OCI-LY1 (cell line): ENCODE results near the gene RNPEPL1.

Experiments
- H2AFZ ChIP-seq: fragments of 200-600 bp; sonication (generic), shearing (Covaris generic); 2 replicates; pipeline ENCODE4 v1.6.0; 2014; ENCODE audit warnings: antibody characterized with exemption, mild to moderate bottlenecking, low read length
- H3F3A ChIP-seq: fragments of 200-600 bp; sonication (generic), shearing (Covaris generic); 2 replicates; pipeline ENCODE4 v1.6.0; 2014; ENCODE audit warnings: mild to moderate bottlenecking, antibody characterized with exemption, low read length, moderate library complexity; ENCODE audit not compliant: insufficient read depth
- H3K27ac ChIP-seq: fragments of 200-600 bp; sonication (generic); 2 replicates; pipeline ENCODE4 v1.5.1; 2014; ENCODE audit warnings: low read length, mixed run types, mild to moderate bottlenecking, low read depth; ENCODE audit not compliant: poor library complexity, severe bottlenecking
- H3K27me3 ChIP-seq: fragments of 200-600 bp; sonication (generic); 2 replicates; pipeline ENCODE4 v1.6.0; 2014; ENCODE audit warnings: antibody characterized with exemption, mild to moderate bottlenecking, low read length, moderate library complexity; ENCODE audit not compliant: insufficient read depth
- H3K36me3 ChIP-seq: fragments of 200-600 bp; sonication (generic); 2 replicates; pipeline ENCODE4 v1.6.1; 2014; ENCODE audit warnings: mild to moderate bottlenecking, antibody characterized with exemption, low read length, moderate library complexity, mixed read lengths; ENCODE audit not compliant: insufficient read depth
- H3K4me1 ChIP-seq: fragments of 200-600 bp; sonication (generic); 2 replicates; pipeline ENCODE4 v1.5.1; 2014; ENCODE audit warnings: mild to moderate bottlenecking, low read length, moderate library complexity; ENCODE audit not compliant: insufficient read depth, severe bottlenecking
- H3K4me2 ChIP-seq: fragments of 200-600 bp; sonication (generic), shearing (Covaris generic); 2 replicates; pipeline ENCODE4 v1.6.1; 2014; ENCODE audit warnings: low read length
- H3K4me3 ChIP-seq: fragments of 200-600 bp; sonication (generic); 2 replicates; pipeline ENCODE4 v1.5.1; 2014; ENCODE audit warnings: low read length, low read depth, mild to moderate bottlenecking, mixed read lengths; ENCODE audit not compliant: poor library complexity, severe bottlenecking
- H3K79me2 ChIP-seq: fragments of 200-600 bp; shearing (Covaris generic); 2 replicates; pipeline ENCODE4 v1.6.1; 2016; ENCODE audit warnings: mixed run types, low read length, mixed read lengths; ENCODE audit not compliant: insufficient read depth
- H3K9ac ChIP-seq: fragments of 200-600 bp; sonication (generic), shearing (Covaris generic); 2 replicates; pipeline ENCODE4 v1.6.1; 2014; ENCODE audit warnings: mild to moderate bottlenecking, low read length, mixed read lengths
- H3K9me2 ChIP-seq: fragments of 200-600 bp; sonication (generic), shearing (Covaris generic); 2 replicates; pipeline ENCODE4 v1.6.1; 2014; ENCODE audit warnings: low read depth, mild to moderate bottlenecking, low read length, mixed read lengths
- H3K9me3 ChIP-seq: fragments of 200-600 bp; shearing (Covaris generic); 2 replicates; pipeline ENCODE4 v1.6.1; 2014; ENCODE audit warnings: low read length, mixed read lengths
- H4K20me1 ChIP-seq: fragments of 200-600 bp; sonication (generic), shearing (Covaris generic); 2 replicates; pipeline ENCODE4 v1.6.0; 2016; ENCODE audit warnings: mild to moderate bottlenecking, low read length; ENCODE audit not compliant: insufficient read depth
- EZH2 ChIP-seq: fragments of 200-600 bp; sonication (generic), shearing (Covaris generic); IDR thresholded peaks from 2 replicates; pipeline ENCODE4 v1.8.0; 2017; ENCODE audit warnings: borderline replicate concordance, mixed run types, mild to moderate bottlenecking, antibody characterized with exemption, low read length, moderate library complexity, mixed read lengths
- TF ChIP-seq, protein P1 (sequence below): fragments of 200-600 bp; sonication (generic), shearing (Covaris generic); IDR thresholded peaks from 2 replicates; pipeline ENCODE4 v1.5.1; 2017; ENCODE audit warnings: mild to moderate bottlenecking, antibody characterized with exemption, low read length, moderate library complexity, mixed read lengths

The RNPEPL1 gene

DNA sequence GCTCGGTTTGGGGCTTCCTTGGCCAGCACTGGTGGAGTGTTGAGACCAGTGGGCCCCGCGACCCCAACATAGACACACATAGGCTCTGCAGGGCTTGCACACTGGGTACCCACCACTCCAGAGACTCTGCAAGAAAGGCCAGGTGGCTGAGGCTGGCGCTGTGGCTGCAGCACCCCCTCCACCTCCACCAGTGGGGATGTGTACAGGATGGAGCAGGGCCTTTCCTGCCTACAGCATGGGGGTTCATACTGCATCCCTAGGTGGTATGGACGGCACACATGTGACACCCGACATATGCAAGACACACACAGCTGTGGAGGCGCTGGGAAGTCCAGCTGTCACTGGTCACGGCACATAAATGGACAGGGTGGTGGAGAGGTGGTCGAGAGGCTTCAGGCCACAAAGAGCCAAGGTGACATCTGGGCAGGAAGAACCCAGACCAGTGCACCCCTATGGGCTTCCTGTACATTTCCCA is 1.3 kb downstream of the RNPEPL1 start:
- Histone ChIP-seq H3K4me1 (peaks cover 50% of the 10 kb centered on the region), H3K9ac (peak overlapping the region; percentile 87), H3K9me3 (no peaks in the 10 kb centered on the region), H4K20me1 (no peaks in the 10 kb centered on the region), H3K36me3 (peaks cover 3% of the 10 kb centered on the region; the same call in 1 of the 2 replicates), H3K27me3 (no peaks in the 10 kb centered on the region), H3K4me2 (peak overlapping the region; percentile 88), H3K27ac (no peak overlapping the region), H3K79me2 (no peaks in the 10 kb centered on the region), H2AFZ (no peak overlapping the region), H3F3A (no peaks in the 10 kb centered on the region), H3K4me3 (peak overlapping the region; percentile 94), H3K9me2 (no peaks in the 10 kb centered on the region)
- TF ChIP-seq, protein P1, sequence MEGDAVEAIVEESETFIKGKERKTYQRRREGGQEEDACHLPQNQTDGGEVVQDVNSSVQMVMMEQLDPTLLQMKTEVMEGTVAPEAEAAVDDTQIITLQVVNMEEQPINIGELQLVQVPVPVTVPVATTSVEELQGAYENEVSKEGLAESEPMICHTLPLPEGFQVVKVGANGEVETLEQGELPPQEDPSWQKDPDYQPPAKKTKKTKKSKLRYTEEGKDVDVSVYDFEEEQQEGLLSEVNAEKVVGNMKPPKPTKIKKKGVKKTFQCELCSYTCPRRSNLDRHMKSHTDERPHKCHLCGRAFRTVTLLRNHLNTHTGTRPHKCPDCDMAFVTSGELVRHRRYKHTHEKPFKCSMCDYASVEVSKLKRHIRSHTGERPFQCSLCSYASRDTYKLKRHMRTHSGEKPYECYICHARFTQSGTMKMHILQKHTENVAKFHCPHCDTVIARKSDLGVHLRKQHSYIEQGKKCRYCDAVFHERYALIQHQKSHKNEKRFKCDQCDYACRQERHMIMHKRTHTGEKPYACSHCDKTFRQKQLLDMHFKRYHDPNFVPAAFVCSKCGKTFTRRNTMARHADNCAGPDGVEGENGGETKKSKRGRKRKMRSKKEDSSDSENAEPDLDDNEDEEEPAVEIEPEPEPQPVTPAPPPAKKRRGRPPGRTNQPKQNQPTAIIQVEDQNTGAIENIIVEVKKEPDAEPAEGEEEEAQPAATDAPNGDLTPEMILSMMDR: no peak
- no peak for TF ChIP-seq EZH2

DNA sequence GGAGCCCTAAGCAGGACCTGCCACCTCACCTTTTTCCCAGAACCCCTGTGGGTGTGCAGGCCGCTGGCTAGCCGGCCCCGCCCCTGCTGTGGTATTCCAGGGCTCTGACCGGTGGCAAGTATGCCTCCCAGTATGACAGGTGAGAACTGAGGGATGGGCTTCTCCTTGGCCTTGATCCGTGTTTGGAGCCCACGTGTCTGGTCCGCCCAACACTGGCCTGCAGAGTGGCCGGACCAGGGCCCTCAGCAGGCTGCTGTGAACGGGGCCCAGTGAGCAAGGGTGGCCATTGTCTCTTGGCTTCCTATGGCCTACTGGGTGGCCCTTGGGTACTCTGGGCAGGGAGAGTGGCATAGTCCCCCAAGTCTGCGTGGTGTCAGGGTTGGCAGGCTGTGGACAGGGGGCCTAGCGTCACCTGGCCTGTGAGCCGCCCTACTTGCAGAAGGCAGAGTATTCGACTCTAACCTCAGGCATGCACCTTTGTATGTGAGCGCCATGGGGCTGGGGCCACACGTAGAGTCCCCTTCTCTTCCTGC is 1.8 kb downstream of the RNPEPL1 start:
- peak overlapping the region; percentile 87; the same call in 1 of the 2 replicates for H3K9ac ChIP-seq
- H3K4me2 ChIP-seq: peak overlapping the region; percentile 88
- no peaks in the 10 kb centered on the region for H3K27me3 ChIP-seq
- no peaks in the 10 kb centered on the region for H3K9me3 ChIP-seq
- peaks cover 45% of the 10 kb centered on the region for H3K4me1 ChIP-seq
- no peak overlapping the region for H2AFZ ChIP-seq
- H3K4me3 ChIP-seq: peak overlapping the region; percentile 94
- no peaks in the 10 kb centered on the region for H3F3A ChIP-seq
- TF ChIP-seq, protein P1: no peak
- no peak for TF ChIP-seq EZH2
- peaks cover 8% of the 10 kb centered on the region for H3K36me3 ChIP-seq
- no peaks in the 10 kb centered on the region for H3K79me2 ChIP-seq
- no peak overlapping the region for H3K27ac ChIP-seq
- no peaks in the 10 kb centered on the region for H3K9me2 ChIP-seq
- H4K20me1 ChIP-seq: no peaks in the 10 kb centered on the region

DNA sequence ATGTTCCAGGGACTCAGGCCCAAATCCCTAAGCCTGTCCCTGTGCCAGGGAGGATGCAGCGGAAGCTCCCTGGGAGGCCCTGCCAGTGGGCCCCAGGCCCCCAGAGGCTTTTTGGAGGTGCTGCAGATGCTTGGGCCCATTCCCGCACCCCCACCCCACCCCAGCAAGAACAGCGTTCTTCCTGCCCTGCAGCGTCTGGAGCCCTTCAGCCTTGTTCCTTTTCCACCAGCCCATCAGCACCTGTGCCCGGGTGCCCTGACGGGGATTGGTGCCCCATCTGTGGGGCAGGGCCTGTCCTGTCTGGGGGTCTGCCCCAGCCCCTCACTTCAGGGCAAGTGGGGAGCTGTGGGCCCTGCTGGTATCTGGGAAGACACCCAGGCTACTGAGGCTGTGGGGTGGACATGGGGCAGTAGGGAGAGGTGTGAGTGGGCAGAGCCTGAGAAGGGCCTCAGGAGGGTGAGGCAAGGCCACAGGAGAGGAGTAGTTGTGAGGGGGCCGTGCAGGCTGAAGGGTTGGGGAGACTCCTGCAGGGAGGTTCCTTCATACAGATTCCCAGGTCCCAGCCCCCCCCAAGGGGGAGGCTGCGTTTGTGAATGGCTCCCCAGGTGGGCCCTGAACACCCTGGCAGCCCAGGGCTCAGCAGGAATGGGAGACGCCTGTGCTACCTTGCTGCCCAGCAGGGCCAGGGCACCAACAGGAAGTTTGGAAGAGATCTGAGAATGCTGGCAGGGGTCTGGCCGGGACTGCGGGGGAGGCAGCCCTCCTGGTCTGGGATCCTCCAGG is 2.4 kb downstream of the RNPEPL1 start:
- no peaks in the 10 kb centered on the region for H3K27me3 ChIP-seq
- no peak overlapping the region for H2AFZ ChIP-seq
- H4K20me1 ChIP-seq: no peaks in the 10 kb centered on the region
- TF ChIP-seq EZH2: no peak
- TF ChIP-seq, protein P1: no peak
- H3K4me3 ChIP-seq: peak overlapping the region; percentile 94
- H3K4me2 ChIP-seq: peak overlapping the region; percentile 88; the same call in 1 of the 2 replicates
- H3K9ac ChIP-seq: no peak overlapping the region; the same call in 1 of the 2 replicates
- no peaks in the 10 kb centered on the region for H3F3A ChIP-seq
- H3K36me3 ChIP-seq: peaks cover 14% of the 10 kb centered on the region
- peaks cover 38% of the 10 kb centered on the region for H3K4me1 ChIP-seq
- no peaks in the 10 kb centered on the region for H3K79me2 ChIP-seq
- H3K27ac ChIP-seq: no peak overlapping the region
- no peaks in the 10 kb centered on the region for H3K9me2 ChIP-seq
- no peaks in the 10 kb centered on the region for H3K9me3 ChIP-seq
